Skeletal muscle satellite cell (primary cell): ENCODE results near the gene SLC26A1.

Experiments
- H3K27me3 ChIP-seq: 2 replicates; pipeline ENCODE4 v1.7.0; 2013; ENCODE audit warnings: low read length; ENCODE audit not compliant: control insufficient read depth, insufficient read depth
- H3K36me3 ChIP-seq: 2 replicates; pipeline ENCODE4 v1.7.0; 2013; ENCODE audit warnings: mild to moderate bottlenecking, control low read depth, low read length; ENCODE audit not compliant: insufficient read depth
- H3K4me1 ChIP-seq: 2 replicates; pipeline ENCODE4 v1.7.0; 2013; ENCODE audit warnings: low read length; ENCODE audit not compliant: control insufficient read depth, insufficient read depth
- H3K4me2 ChIP-seq: 2 replicates; pipeline ENCODE4 v1.7.0; 2013; ENCODE audit warnings: mild to moderate bottlenecking, low read length
- H3K4me3 ChIP-seq: 2 replicates; pipeline ENCODE4 v1.7.0; 2013; ENCODE audit warnings: low read length
- H3K9ac ChIP-seq: 2 replicates; pipeline ENCODE4 v1.7.0; 2013; ENCODE audit warnings: mild to moderate bottlenecking, low read depth, low read length, moderate library complexity
- H3K9me3 ChIP-seq: replicated peaks from 2 replicates; pipeline ENCODE4 v1.7.0; 2013; ENCODE audit warnings: mild to moderate bottlenecking, control low read depth, low read length

SLC26A1 gene

DNA sequence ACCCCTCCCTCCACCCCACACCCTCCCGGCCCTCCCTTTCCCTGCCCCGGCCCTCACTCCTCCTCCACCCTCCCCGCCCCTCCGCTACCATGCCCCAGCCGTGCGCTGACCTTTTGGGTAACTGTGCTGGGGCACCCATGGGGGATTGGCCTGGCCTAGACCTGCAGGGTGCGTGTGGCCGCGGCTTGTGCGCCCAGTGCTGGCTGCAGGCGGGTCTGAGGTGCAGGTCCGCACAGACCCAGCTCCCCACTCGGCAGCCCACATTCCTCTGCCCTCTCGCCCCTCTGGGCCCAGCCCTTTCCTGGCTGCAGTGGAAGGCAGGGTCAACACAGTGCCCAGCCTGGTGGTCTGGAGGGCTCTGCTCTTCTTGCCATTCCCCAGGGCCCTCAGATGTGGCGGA, 42.9 kb upstream of the SLC26A1 start:
- H3K9me3 ChIP-seq: no peaks in the 10 kb centered on the region
- H3K36me3 ChIP-seq: no peaks in the 10 kb centered on the region
- H3K27me3 ChIP-seq: peaks cover 15% of the 10 kb centered on the region
- H3K4me2 ChIP-seq: no peak overlapping the region
- H3K4me1 ChIP-seq: peaks cover 61% of the 10 kb centered on the region
- H3K9ac ChIP-seq: no peak overlapping the region
- H3K4me3 ChIP-seq: no peak overlapping the region

DNA sequence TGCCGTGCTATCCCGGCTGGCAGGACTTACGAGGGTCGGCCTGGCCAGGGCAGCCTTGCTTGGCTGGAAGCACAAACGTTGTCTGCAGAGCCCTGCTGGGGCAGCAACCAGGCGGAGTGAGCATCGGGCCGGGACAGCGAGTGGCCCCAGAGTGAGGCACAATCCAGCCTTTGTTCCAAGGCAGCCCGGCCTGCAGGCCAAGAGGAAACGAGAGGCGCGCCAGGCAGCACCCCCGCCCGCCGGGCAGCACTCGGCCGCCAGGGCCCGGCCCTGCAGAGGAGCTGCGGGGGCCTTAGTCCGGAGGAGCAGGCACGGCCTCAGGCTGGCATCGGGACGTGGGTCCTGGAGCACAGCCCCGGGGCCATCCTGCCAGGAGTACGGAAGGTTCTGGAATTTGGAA, 42.3 kb upstream of the SLC26A1 start:
- Histone ChIP-seq H3K4me2 (peak overlapping the region; percentile 34), H3K4me3 (no peak overlapping the region), H3K9ac (peak overlapping the region; percentile 54), H3K4me1 (peaks cover 55% of the 10 kb centered on the region), H3K27me3 (peaks cover 15% of the 10 kb centered on the region), H3K9me3 (no peaks in the 10 kb centered on the region), H3K36me3 (no peaks in the 10 kb centered on the region)

DNA sequence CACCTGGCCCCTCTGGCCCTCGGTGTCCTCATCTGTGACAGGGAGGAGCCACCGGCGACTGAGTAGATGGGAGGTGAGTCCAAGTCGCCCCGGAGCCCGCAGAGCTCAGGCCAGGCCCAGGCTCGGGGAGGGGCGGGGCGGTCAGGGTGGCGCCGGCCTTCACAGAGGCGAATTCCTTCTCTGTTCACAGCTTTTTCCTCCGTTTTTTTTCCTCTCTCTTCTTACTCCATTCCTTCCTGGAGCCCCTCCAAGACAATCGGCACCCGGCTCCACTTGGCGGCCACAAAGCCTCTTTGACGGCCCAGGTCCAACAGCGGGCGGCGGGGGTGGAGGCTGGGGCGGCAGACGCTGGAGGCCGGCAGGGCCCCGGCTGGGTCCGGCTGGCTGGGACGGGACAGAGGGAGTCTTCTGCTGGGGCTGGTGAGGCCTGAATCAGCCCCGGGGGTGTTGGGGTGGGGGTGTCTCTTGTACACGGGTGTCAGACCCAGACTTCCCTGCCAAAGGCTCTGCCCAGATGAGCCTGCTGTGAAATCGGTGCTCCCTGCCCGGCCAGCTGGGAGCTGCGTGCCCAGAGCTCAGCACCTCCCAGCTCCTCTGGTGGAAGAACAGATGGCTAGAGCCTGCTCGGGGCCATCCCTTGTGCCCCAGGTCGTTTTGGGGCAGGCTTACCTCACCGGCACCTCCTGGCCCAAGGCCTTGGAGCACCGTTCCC, 40.8 kb upstream of the SLC26A1 start:
- peak overlapping the region; percentile 78 for H3K4me2 ChIP-seq
- H3K9me3 ChIP-seq: no peaks in the 10 kb centered on the region
- peak overlapping the region; percentile 63 for H3K9ac ChIP-seq
- H3K4me3 ChIP-seq: peak overlapping the region; percentile 46
- no peaks in the 10 kb centered on the region for H3K36me3 ChIP-seq
- H3K4me1 ChIP-seq: peaks cover 49% of the 10 kb centered on the region
- peaks cover 15% of the 10 kb centered on the region for H3K27me3 ChIP-seq

DNA sequence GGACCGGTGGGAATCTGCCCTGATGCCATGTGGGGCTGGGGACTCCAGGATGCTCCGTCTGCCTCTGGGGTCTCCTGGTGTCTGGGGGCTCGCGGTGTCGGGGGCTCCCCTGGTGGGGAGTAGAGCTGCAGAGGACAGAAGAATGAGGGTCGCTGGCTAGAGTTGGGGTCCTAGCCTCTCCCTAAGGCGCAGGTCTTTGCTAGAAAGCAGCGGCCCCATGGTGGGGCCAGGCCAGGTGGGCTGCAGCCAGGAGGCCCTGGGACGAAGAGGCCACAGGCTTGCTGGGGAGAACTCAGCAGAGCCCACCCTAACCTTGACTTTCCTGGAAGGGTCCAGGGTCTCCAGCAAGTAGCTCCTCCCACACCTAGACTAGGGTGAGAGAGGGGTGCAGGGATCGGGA, 39.7 kb upstream of the SLC26A1 start:
- Histone ChIP-seq H3K4me1 (peaks cover 46% of the 10 kb centered on the region), H3K27me3 (peaks cover 15% of the 10 kb centered on the region), H3K4me3 (no peak overlapping the region), H3K9me3 (no peaks in the 10 kb centered on the region), H3K4me2 (no peak overlapping the region), H3K36me3 (no peaks in the 10 kb centered on the region), H3K9ac (no peak overlapping the region)

DNA sequence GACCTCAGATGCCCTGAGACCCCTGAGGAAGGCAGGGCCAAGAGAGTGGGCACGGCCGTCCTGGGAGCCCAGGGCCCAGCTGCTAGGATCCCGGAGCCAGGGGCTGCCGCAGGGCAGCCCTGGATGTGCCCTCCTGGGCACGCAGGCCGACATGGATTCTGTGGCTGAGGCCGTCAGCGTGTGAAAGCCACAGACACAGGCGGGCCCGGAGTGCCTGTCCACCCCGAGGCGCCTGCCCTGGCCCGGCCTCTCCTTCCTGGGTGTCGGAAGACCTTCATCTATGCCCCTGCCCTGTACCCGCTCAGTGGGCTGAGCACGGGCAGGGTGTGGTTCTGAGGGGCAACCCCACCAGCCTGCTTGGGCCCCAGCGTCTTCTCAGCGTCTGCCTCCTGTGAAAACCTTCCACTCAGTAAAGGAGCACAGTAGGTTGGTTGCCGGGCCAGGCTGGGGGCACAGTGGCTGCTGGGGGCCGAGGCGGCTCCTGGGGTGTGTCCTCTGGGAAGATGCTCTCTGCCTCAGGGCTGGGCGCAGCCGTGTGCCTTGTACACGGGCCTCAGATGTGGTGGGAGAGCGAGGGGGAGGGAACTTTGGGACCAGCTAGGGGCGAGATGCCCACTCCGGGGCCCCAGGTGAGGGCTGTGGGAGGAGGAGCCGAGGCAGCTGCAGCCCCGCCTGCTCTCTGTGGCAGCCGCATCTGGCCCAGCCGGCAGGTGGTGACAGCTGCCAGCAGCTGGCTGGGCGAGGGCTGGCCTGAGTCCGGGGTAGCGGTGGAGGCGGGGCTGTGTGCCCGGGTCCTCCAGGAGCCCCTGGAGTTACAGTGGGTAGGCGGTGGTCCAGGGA, 39.0 kb upstream of the SLC26A1 start:
- Histone ChIP-seq H3K4me3 (no peak overlapping the region), H3K4me2 (no peak overlapping the region), H3K9me3 (no peaks in the 10 kb centered on the region), H3K9ac (no peak overlapping the region), H3K36me3 (no peaks in the 10 kb centered on the region), H3K27me3 (peaks cover 15% of the 10 kb centered on the region), H3K4me1 (peaks cover 46% of the 10 kb centered on the region)

DNA sequence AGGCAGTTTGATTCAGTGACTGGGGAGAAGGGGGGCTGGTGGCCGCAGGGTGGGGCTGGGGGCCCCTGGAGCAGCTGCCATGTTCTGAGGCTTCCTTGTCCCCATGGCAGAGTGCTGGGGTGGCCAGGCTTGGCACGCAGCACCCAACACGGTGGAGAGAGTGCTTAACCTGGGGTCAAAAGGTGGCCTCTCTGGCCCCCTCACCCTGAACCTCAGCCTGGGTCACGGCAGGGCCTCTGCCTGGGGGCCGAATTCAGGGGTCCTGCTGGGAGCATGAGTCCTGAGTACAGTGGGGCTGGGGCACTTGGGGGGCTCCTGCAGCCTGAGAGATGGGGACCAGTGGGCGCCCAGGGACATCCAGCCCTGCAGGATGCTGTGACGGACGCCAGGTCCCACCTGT, 38.1 kb upstream of the SLC26A1 start:
- no peak overlapping the region for H3K4me2 ChIP-seq
- H3K36me3 ChIP-seq: no peaks in the 10 kb centered on the region
- H3K4me3 ChIP-seq: no peak overlapping the region
- no peaks in the 10 kb centered on the region for H3K9me3 ChIP-seq
- H3K9ac ChIP-seq: no peak overlapping the region
- peaks cover 46% of the 10 kb centered on the region for H3K4me1 ChIP-seq
- peaks cover 15% of the 10 kb centered on the region for H3K27me3 ChIP-seq

DNA sequence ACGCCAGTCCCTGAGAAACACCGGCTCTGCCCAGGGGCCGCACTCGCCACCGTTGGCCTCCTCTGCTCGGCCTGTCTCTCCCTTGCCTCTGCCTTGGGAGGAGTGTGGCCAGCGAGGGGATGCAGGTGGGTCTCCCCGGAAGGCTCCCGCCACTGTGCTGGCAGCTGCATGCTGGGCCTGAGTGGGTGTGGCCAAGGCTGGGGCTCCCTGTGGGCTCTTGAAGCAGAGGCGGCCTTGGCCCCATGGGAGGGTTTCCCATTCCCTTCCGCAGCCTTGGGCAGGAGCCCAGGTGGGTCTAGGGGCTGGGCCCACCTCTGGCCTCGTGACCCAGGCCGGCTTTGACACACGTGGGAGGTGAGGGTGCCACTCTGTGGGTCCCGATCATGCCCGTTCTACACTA, 37.4 kb upstream of the SLC26A1 start:
- H3K4me3 ChIP-seq: no peak overlapping the region
- H3K9ac ChIP-seq: no peak overlapping the region
- H3K4me2 ChIP-seq: no peak overlapping the region
- peaks cover 5% of the 10 kb centered on the region for H3K36me3 ChIP-seq
- peaks cover 43% of the 10 kb centered on the region for H3K4me1 ChIP-seq
- H3K9me3 ChIP-seq: no peaks in the 10 kb centered on the region
- peaks cover 15% of the 10 kb centered on the region for H3K27me3 ChIP-seq

DNA sequence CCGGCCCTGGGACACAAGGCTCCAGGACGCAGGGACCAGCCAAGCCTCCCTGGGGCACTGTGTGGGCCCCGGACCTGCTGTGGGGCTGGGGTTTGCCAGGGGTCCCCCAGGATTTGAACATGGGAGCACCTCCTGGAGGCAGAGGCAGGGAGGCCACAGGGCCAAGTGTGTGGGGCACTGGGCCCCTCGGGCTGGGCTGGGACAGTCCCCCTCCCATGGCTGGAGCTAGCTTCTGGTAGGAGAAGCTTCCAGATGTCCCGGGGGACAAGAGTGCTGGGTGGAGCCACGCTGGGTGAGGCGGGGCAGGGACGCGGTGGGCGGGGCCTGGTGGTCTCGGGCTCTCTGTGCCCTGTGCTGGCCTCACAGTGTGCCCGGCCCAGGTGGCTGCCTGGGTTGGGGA, 36.8 kb upstream of the SLC26A1 start:
- H3K4me2 ChIP-seq: no peak overlapping the region
- H3K36me3 ChIP-seq: peaks cover 11% of the 10 kb centered on the region
- peaks cover 39% of the 10 kb centered on the region for H3K4me1 ChIP-seq
- H3K4me3 ChIP-seq: no peak overlapping the region
- H3K9ac ChIP-seq: no peak overlapping the region
- H3K27me3 ChIP-seq: peaks cover 15% of the 10 kb centered on the region
- H3K9me3 ChIP-seq: no peaks in the 10 kb centered on the region

DNA sequence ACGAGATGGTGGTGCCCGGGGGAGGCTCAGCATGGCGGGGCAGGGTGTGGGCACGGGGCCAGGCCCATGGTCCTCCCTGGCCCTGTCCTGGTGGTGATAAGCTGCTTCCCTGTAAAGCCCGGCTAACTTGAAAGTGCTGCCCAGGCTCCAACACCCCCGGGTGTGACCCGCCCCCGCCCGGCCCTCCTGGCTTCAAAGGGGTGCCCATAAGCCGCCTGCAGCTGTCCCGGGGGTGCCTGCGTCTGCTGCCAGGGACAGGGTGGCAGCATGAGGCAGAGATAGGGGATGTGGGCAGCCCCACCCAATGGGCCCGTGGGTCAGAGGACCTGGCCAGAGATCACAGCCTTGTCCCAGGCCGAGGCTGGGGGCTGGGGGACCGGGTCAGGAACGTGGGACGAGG, 36.3 kb upstream of the SLC26A1 start:
- H3K36me3 ChIP-seq: peaks cover 15% of the 10 kb centered on the region
- H3K9ac ChIP-seq: no peak overlapping the region
- H3K9me3 ChIP-seq: no peaks in the 10 kb centered on the region
- H3K4me1 ChIP-seq: peaks cover 34% of the 10 kb centered on the region
- peaks cover 15% of the 10 kb centered on the region for H3K27me3 ChIP-seq
- no peak overlapping the region for H3K4me3 ChIP-seq
- no peak overlapping the region for H3K4me2 ChIP-seq

DNA sequence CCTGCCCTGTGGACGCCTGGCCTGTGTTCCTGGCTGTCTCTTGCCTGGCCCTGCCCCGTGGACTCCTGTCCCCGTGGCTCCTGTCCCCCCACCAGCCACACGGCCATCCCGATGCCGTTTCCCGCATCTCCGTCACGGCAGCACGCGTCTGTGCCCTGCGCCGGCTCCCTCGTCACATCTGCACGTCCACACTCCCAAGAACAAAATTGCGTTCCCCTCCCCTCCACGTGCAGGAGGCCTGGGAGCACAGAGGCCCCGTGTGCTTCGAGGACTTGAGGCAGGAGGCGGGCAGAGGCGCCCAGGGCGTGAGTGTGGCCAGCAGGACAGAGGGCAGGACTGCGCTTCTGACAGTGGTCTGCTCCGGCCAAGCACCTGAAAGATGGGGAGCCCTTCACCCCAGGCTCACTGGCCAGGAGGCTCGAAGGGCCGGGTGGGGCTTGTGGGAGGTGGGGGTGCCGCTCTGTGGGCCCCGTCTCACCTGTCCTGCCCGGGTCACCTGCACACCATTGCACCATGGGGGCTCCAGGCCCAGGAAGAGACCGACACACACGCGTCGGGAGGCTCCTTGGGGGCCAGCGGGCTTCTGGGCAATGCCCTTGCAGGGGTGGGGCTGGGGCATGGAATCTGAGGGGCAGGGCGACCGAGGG, 35.5 kb upstream of the SLC26A1 start:
- peaks cover 15% of the 10 kb centered on the region for H3K27me3 ChIP-seq
- H3K4me3 ChIP-seq: no peak overlapping the region
- peaks cover 19% of the 10 kb centered on the region for H3K36me3 ChIP-seq

DNA sequence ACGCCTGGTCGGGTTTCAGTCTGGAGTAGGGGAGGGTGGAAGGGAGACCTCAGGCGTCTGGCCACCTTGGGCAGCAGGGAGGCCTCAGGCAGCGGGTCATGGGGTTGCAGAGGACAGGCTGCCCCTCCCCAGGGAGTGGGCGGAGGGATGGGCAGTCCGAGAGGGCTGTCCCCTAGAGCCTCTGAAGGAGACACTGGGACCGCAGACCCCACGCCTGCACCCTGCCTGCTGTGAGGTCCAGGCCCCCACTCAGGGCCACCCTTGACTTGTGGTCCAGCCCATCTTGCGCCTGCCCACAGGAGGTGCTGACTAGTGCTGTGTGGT, 34.7 kb upstream of the SLC26A1 start:
- Histone ChIP-seq H3K9me3 (no peaks in the 10 kb centered on the region), H3K36me3 (peaks cover 19% of the 10 kb centered on the region), H3K4me3 (no peak overlapping the region), H3K9ac (no peak overlapping the region), H3K4me1 (peaks cover 17% of the 10 kb centered on the region), H3K27me3 (peaks cover 9% of the 10 kb centered on the region), H3K4me2 (no peak overlapping the region)

More for the DNA sequence above, 35.5 kb upstream of the SLC26A1 start:
- Histone ChIP-seq H3K9me3 (no peaks in the 10 kb centered on the region), H3K4me1 (peaks cover 25% of the 10 kb centered on the region), H3K9ac (no peak overlapping the region), H3K4me2 (no peak overlapping the region)
